ENCODE data around the gene CD59. TPM values are rescaled to one million over a fixed set of nuclear protein-coding genes. Genes with fewer than 3 reads are reported as not detected.
A peak's percentile ranks its signal among the peaks of the same experiment; 100 is the strongest.

CD59 gene
- total RNA-seq, 3 donors from 2014 or later (not counting 1 experiment from before 2014, with no cell fraction given), result 25.0 to 29.4 (median 26.4) TPM

DNA sequence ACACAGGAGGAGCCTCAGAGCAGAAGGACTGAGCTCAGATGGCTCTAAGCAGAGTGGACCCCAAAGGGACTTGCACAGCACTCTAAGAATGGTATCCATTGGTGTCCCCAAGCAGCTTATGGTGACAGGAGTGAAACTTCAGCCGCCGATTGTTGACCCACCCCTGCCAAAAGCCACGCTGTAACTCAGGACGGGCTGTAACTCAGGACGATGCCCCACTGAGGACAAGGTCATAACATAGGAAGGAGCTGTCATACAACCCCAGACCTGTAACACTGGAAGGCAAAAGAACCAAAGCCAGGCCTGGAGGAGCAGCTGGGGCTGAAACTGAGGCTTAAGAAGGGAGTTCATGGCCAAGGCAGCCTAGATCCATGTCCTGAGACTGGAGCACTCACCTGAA lies 14.2 kb downstream of the CD59 start:
- H3K27ac ChIP-seq (ENCODE audit: low read length), result no peak overlapping the region
- peaks cover 18% of the 10 kb centered on the region for H3K4me1 ChIP-seq (ENCODE audit: control insufficient read depth, insufficient read depth, low read length)
- H3K4me3 Mint-ChIP-seq, result no peak overlapping the region
- ATAC-seq (no peak), DNase-seq (no peak)
- no peaks in the 10 kb centered on the region for H3K27me3 ChIP-seq (ENCODE audit: control insufficient read depth, insufficient read depth, low read length)
- WGBS (ENCODE audit: insufficient coverage), result 93% methylated on average over 5 of the region's 5 CpGs
- H3K36me3 ChIP-seq (ENCODE audit: control insufficient read depth, insufficient read depth, low read length), result peaks cover under 1% of the 10 kb centered on the region
- no peaks in the 10 kb centered on the region for H3K9me3 ChIP-seq (ENCODE audit: control insufficient read depth, insufficient read depth, low read length)
- no peaks in the 10 kb centered on the region for H3K9me3 Mint-ChIP-seq
- intact Hi-C loops (cut with micrococcal nuclease), result no loop called here
- no peaks in the 10 kb centered on the region for H3K36me3 Mint-ChIP-seq
- TF ChIP-seq, protein P1, sequence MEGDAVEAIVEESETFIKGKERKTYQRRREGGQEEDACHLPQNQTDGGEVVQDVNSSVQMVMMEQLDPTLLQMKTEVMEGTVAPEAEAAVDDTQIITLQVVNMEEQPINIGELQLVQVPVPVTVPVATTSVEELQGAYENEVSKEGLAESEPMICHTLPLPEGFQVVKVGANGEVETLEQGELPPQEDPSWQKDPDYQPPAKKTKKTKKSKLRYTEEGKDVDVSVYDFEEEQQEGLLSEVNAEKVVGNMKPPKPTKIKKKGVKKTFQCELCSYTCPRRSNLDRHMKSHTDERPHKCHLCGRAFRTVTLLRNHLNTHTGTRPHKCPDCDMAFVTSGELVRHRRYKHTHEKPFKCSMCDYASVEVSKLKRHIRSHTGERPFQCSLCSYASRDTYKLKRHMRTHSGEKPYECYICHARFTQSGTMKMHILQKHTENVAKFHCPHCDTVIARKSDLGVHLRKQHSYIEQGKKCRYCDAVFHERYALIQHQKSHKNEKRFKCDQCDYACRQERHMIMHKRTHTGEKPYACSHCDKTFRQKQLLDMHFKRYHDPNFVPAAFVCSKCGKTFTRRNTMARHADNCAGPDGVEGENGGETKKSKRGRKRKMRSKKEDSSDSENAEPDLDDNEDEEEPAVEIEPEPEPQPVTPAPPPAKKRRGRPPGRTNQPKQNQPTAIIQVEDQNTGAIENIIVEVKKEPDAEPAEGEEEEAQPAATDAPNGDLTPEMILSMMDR (IDR thresholded peaks at IDR 0.05), result no peak
- H3K27ac Mint-ChIP-seq, result peak overlapping the region in 1 of 2 donors; percentile 70
- no peak overlapping the region for H3K4me3 ChIP-seq (ENCODE audit: low read length)
- peaks cover 21 to 37% of the 10 kb centered on the region in 2 donors for H3K4me1 Mint-ChIP-seq
- no peaks in the 10 kb centered on the region for H3K27me3 Mint-ChIP-seq (ENCODE audit: low read depth in 2 of 2)

DNA sequence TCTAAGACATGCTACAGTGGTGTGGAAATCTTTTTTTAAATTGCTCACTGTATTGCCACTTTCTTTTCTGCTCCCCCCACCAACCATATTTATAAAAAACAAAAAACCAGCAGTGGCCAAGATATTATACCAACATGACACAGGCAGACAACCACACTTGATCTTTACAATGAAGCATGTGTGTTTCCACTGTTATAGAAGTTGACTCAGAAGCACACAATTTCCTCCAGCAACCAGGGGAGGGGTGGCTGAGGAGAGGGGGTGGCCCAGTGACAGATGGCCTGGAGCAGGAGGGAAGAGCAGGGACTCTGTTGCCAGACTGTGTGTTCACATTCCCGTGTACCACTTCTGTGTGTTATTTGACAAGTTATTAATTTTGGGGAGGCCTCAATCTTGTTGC lies 14.8 kb downstream of the CD59 start:
- ATAC-seq, result no peak
- intact Hi-C loops (cut with micrococcal nuclease), result no loop called here
- DNase-seq, result no peak
- Histone ChIP-seq H3K36me3 (ENCODE audit: control insufficient read depth, insufficient read depth, low read length) (peaks cover 3% of the 10 kb centered on the region), H3K4me3 (ENCODE audit: low read length) (no peak overlapping the region), H3K27ac (ENCODE audit: low read length) (no peak overlapping the region), H3K27me3 (ENCODE audit: control insufficient read depth, insufficient read depth, low read length) (no peaks in the 10 kb centered on the region), H3K9me3 (ENCODE audit: control insufficient read depth, insufficient read depth, low read length) (no peaks in the 10 kb centered on the region), H3K4me1 (ENCODE audit: control insufficient read depth, insufficient read depth, low read length) (peaks cover 18% of the 10 kb centered on the region)
- Mint-ChIP-seq H3K27me3 (ENCODE audit: low read depth in 2 of 2) (no peaks in the 10 kb centered on the region), H3K4me1 (peaks cover 21 to 37% of the 10 kb centered on the region in 2 donors), H3K27ac (peak overlapping the region in 1 of 2 donors; percentile 70), H3K36me3 (no peaks in the 10 kb centered on the region), H3K4me3 (no peak overlapping the region), H3K9me3 (no peaks in the 10 kb centered on the region)
- TF ChIP-seq, protein P1 (IDR thresholded peaks at IDR 0.05), result no peak
- no CpG with 5 or more reads among the region's 1 CpG for WGBS (ENCODE audit: insufficient coverage)

DNA sequence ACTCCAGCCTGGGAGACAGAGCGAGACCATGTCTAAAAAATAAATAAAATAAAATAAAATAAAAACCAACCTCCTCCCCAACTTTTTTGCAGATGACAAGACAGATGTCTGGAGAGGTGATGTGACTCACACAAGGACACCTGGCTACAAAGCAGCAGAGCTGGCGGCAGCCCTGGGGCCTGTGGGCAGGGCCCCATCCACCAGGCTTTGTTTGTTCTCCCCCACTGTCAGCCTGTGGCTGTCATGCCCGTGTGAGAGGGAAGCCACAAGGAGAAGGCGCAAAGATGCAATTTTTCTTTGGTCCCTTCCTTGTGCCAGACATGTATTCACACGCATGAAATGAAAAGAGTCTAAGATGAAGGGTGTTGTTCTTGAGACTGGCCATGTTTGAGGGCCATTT lies 16.6 kb downstream of the CD59 start:
- 60% methylated on average over 4 of the region's 5 CpGs for WGBS (ENCODE audit: insufficient coverage)
- TF ChIP-seq, protein P1 (IDR thresholded peaks at IDR 0.05), result no peak
- Mint-ChIP-seq H3K27ac (no peak overlapping the region), H3K27me3 (ENCODE audit: low read depth in 2 of 2) (no peaks in the 10 kb centered on the region), H3K9me3 (no peaks in the 10 kb centered on the region), H3K36me3 (no peaks in the 10 kb centered on the region), H3K4me1 (peaks cover 18 to 34% of the 10 kb centered on the region in 2 donors), H3K4me3 (no peak overlapping the region)
- DNase-seq, result no peak
- H3K4me1 ChIP-seq (ENCODE audit: control insufficient read depth, insufficient read depth, low read length), result peaks cover 17% of the 10 kb centered on the region
- peaks cover 3% of the 10 kb centered on the region for H3K36me3 ChIP-seq (ENCODE audit: control insufficient read depth, insufficient read depth, low read length)
- H3K9me3 ChIP-seq (ENCODE audit: control insufficient read depth, insufficient read depth, low read length), result no peaks in the 10 kb centered on the region
- no peak overlapping the region for H3K4me3 ChIP-seq (ENCODE audit: low read length)
- H3K27me3 ChIP-seq (ENCODE audit: control insufficient read depth, insufficient read depth, low read length), result no peaks in the 10 kb centered on the region
- no peak overlapping the region for H3K27ac ChIP-seq (ENCODE audit: low read length)
- intact Hi-C loops (cut with micrococcal nuclease), result no loop called here
- ATAC-seq, result no peak

DNA sequence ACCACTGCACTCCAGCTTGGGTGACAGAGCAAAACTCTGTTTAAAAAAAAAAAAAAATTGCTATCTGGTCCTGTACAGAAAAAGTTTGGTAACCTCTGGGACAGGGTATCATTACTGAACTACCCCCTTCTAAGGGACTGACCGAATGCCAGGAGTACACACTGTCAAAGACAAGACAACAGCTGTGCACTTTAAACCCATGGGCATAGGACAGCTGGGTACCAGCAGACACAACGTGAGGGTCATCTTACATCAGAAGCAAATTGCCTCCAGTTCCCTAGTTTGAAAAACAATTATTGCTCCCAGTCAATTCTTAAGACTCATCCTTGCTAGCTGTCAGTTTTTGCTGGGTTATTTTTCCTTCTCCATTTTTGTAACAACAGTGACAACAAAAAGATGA lies 17.8 kb downstream of the CD59 start:
- Mint-ChIP-seq H3K4me3 (no peak overlapping the region), H3K36me3 (no peaks in the 10 kb centered on the region)

More for the DNA sequence above, 17.8 kb downstream of the CD59 start:
- Histone ChIP-seq H3K4me1 (ENCODE audit: control insufficient read depth, insufficient read depth, low read length) (peaks cover 9% of the 10 kb centered on the region), H3K27ac (ENCODE audit: low read length) (no peak overlapping the region), H3K27me3 (ENCODE audit: control insufficient read depth, insufficient read depth, low read length) (no peaks in the 10 kb centered on the region), H3K36me3 (ENCODE audit: control insufficient read depth, insufficient read depth, low read length) (peaks cover 7% of the 10 kb centered on the region), H3K9me3 (ENCODE audit: control insufficient read depth, insufficient read depth, low read length) (no peaks in the 10 kb centered on the region), H3K4me3 (ENCODE audit: low read length) (no peak overlapping the region)
- no peak overlapping the region for H3K27ac Mint-ChIP-seq
- ATAC-seq (no peak), DNase-seq (no peak)
- TF ChIP-seq, protein P1 (IDR thresholded peaks at IDR 0.05), result no peak
- no peaks in the 10 kb centered on the region for H3K9me3 Mint-ChIP-seq
- no peaks in the 10 kb centered on the region for H3K27me3 Mint-ChIP-seq (ENCODE audit: low read depth in 2 of 2)
- WGBS (ENCODE audit: insufficient coverage), result 95% methylated on average over 2 of the region's 2 CpGs
- intact Hi-C loops (cut with micrococcal nuclease), result no loop called here
- H3K4me1 Mint-ChIP-seq, result peaks cover 7 to 22% of the 10 kb centered on the region in 2 donors
